ENCODE results near the gene PIK3R1. TPM values are rescaled to one million over a fixed set of nuclear protein-coding genes. Genes with fewer than 3 reads are reported as not detected.

PIK3R1 gene
- polyA plus RNA-seq, 1 donor (not counting 4 experiments of a cell fraction or from before 2014, with no cell fraction given), result 16.7 TPM

DNA sequence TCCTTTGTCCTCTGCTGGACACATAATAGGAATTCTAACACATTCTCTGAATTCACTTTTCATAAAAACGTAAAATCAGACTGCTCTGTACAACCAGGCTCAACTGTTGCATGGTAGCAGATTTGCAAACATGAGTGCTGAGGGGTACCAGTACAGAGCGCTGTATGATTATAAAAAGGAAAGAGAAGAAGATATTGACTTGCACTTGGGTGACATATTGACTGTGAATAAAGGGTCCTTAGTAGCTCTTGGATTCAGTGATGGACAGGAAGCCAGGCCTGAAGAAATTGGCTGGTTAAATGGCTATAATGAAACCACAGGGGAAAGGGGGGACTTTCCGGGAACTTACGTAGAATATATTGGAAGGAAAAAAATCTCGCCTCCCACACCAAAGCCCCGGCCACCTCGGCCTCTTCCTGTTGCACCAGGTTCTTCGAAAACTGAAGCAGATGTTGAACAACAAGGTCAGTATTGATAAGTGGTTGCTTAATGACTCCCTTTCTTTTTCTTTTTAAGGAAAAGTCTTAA is 11.1 kb downstream of the PIK3R1 start:
- Histone ChIP-seq H3K27me3 (ENCODE audit: control insufficient read depth, extremely low read depth, insufficient read depth, low read length) (no peaks in the 10 kb centered on the region), H3K9me3 (ENCODE audit: control insufficient read depth, low read depth, low read length) (no peaks in the 10 kb centered on the region), H4K20me1 (ENCODE audit: control insufficient read depth, extremely low read depth, insufficient read depth, low read length) (no peaks in the 10 kb centered on the region), H3K79me2 (ENCODE audit: control insufficient read depth, insufficient read depth, low read length) (peaks cover 59% of the 10 kb centered on the region), H2AFZ (ENCODE audit: control insufficient read depth, low read length) (no peak overlapping the region), H3K4me1 (ENCODE audit: control insufficient read depth, extremely low read depth, insufficient read depth, low read length) (peaks cover 26% of the 10 kb centered on the region), H3K4me2 (ENCODE audit: control insufficient read depth, extremely low read depth, insufficient read depth, low read depth, low read length) (no peak overlapping the region), H3K9ac (ENCODE audit: control insufficient read depth, extremely low read depth, insufficient read depth, low read length) (no peak overlapping the region), H3K4me3 (ENCODE audit: control insufficient read depth in 2 of 3, extremely low read depth in 1 of 3, insufficient read depth in 2 of 3, low read depth in 1 of 3, low read length in 3 of 3) (no peak overlapping the region), H3K27ac (ENCODE audit: control insufficient read depth, insufficient read depth, low read length) (no peak overlapping the region), H3K9me1 (ENCODE audit: control insufficient read depth, extremely low read depth, insufficient read depth, low read length) (no peaks in the 10 kb centered on the region), H3K36me3 (ENCODE audit: control insufficient read depth in 2 of 2, extremely low read depth in 1 of 2, insufficient read depth in 2 of 2, low read length in 2 of 2) (peaks cover 9 to 17% of the 10 kb centered on the region in 2 experiments)
- TF ChIP-seq, protein P1, sequence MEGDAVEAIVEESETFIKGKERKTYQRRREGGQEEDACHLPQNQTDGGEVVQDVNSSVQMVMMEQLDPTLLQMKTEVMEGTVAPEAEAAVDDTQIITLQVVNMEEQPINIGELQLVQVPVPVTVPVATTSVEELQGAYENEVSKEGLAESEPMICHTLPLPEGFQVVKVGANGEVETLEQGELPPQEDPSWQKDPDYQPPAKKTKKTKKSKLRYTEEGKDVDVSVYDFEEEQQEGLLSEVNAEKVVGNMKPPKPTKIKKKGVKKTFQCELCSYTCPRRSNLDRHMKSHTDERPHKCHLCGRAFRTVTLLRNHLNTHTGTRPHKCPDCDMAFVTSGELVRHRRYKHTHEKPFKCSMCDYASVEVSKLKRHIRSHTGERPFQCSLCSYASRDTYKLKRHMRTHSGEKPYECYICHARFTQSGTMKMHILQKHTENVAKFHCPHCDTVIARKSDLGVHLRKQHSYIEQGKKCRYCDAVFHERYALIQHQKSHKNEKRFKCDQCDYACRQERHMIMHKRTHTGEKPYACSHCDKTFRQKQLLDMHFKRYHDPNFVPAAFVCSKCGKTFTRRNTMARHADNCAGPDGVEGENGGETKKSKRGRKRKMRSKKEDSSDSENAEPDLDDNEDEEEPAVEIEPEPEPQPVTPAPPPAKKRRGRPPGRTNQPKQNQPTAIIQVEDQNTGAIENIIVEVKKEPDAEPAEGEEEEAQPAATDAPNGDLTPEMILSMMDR (optimal IDR thresholded peaks at IDR 0.05 in 1 of 3, IDR thresholded peaks at IDR 0.05 in 1 of 3, conservative IDR thresholded peaks at IDR 0.05 in 1 of 3; ENCODE audit: extremely low read depth in 1 of 3, insufficient read depth in 2 of 3, low read length in 3 of 3), result no peak
- no peak for TF ChIP-seq EZH2 (IDR thresholded peaks at IDR 0.05; ENCODE audit: low read length)
- FAIRE-seq (no peak), DNase-seq (ENCODE audit: low read depth, low spot score) (no peak)
- dilution Hi-C loops (cut with MboI; ENCODE audit: extremely low pct_ligation_motif_present, low sequenced_read_pairs), result no loop called here

DNA sequence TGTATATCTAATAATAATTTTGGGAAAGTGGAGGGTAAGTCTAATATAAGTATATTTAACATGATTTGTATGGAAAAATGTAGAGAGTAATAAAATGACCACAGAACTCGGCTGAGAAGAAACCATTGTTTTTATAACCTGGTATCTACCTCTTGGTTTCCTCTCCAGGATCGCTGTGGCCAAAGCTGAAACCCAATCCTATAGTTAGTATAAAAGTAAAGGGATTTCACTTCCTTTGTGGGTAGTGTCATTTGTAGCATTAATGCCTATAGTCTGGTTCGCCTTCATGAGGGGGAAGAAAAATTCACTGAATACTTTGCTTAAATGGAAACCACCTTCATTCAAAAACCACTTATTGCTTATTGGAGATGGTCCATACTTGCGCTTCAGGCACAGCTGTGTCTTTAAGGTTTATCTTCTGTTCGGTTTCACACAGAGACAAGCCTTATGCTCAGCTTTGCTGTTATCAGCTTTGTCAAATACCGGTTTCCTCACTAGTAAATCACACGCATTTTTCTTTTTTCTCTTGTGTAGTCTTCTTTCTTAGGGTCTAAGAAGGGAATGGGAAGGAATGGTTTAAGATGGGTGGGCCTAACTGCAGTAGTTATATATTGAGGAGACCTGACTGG is 12.1 kb downstream of the PIK3R1 start:
- dilution Hi-C loops (cut with MboI; ENCODE audit: extremely low pct_ligation_motif_present, low sequenced_read_pairs), result no loop called here
- no peak overlapping the region for H3K4me3 ChIP-seq (ENCODE audit: control insufficient read depth in 2 of 3, extremely low read depth in 1 of 3, insufficient read depth in 2 of 3, low read depth in 1 of 3, low read length in 3 of 3)
- no peak for FAIRE-seq
- no peak overlapping the region for H2AFZ ChIP-seq (ENCODE audit: control insufficient read depth, low read length)
- peaks cover 26% of the 10 kb centered on the region for H3K4me1 ChIP-seq (ENCODE audit: control insufficient read depth, extremely low read depth, insufficient read depth, low read length)
- TF ChIP-seq EZH2 (IDR thresholded peaks at IDR 0.05; ENCODE audit: low read length), result no peak
- TF ChIP-seq, protein P1 (optimal IDR thresholded peaks at IDR 0.05 in 1 of 3, IDR thresholded peaks at IDR 0.05 in 1 of 3, conservative IDR thresholded peaks at IDR 0.05 in 1 of 3; ENCODE audit: extremely low read depth in 1 of 3, insufficient read depth in 2 of 3, low read length in 3 of 3), result no peak
- H3K27ac ChIP-seq (ENCODE audit: control insufficient read depth, insufficient read depth, low read length), result no peak overlapping the region
- H3K9ac ChIP-seq (ENCODE audit: control insufficient read depth, extremely low read depth, insufficient read depth, low read length), result no peak overlapping the region
- no peaks in the 10 kb centered on the region for H4K20me1 ChIP-seq (ENCODE audit: control insufficient read depth, extremely low read depth, insufficient read depth, low read length)
- H3K9me1 ChIP-seq (ENCODE audit: control insufficient read depth, extremely low read depth, insufficient read depth, low read length), result no peaks in the 10 kb centered on the region
- H3K79me2 ChIP-seq (ENCODE audit: control insufficient read depth, insufficient read depth, low read length), result peaks cover 56% of the 10 kb centered on the region
- H3K27me3 ChIP-seq (ENCODE audit: control insufficient read depth, extremely low read depth, insufficient read depth, low read length), result no peaks in the 10 kb centered on the region
- DNase-seq (ENCODE audit: low read depth, low spot score), result no peak
- no peaks in the 10 kb centered on the region for H3K9me3 ChIP-seq (ENCODE audit: control insufficient read depth, low read depth, low read length)
- no peak overlapping the region for H3K4me2 ChIP-seq (ENCODE audit: control insufficient read depth, extremely low read depth, insufficient read depth, low read depth, low read length)
- peaks cover 9 to 17% of the 10 kb centered on the region in 2 experiments for H3K36me3 ChIP-seq (ENCODE audit: control insufficient read depth in 2 of 2, extremely low read depth in 1 of 2, insufficient read depth in 2 of 2, low read length in 2 of 2)

Data from keratinocyte (primary cell).